ENCODE results near the gene CD247.

CD247 gene

GRCh38 chr1:167544447-167545093, 26.2 kb upstream of the CD247 start:
- H3K9me2 ChIP-seq (replicated peaks; ENCODE audit: insufficient read depth, low read length): no peaks in the 10 kb centered on the region
- no peak overlapping the region for H2AFZ ChIP-seq (ENCODE audit: low read length)
- H3K4me3 ChIP-seq (ENCODE audit: low read length): no peak overlapping the region
- H3K27me3 ChIP-seq (replicated peaks; ENCODE audit: insufficient read depth, low read length): no peaks in the 10 kb centered on the region
- no peaks in the 10 kb centered on the region; the same call in 1 of the 2 replicates for H3K36me3 ChIP-seq (replicated peaks; ENCODE audit: insufficient read depth, low read length)
- H3K9ac ChIP-seq (ENCODE audit: low read length): no peak overlapping the region
- H4K20me1 ChIP-seq (ENCODE audit: insufficient read depth, low read length): no peaks in the 10 kb centered on the region
- H3K4me1 ChIP-seq (ENCODE audit: low read length): peaks cover 35% of the 10 kb centered on the region
- DNase-seq: no peak
- H3F3A ChIP-seq (ENCODE audit: insufficient read depth, low read length): peaks cover 11% of the 10 kb centered on the region
- H3K9me3 ChIP-seq (replicated peaks; ENCODE audit: insufficient read depth, low read length): no peaks in the 10 kb centered on the region
- H3K27ac ChIP-seq (ENCODE audit: low read length): no peak overlapping the region
- H3K4me2 ChIP-seq (ENCODE audit: low read depth, low read length): no peak overlapping the region
- TF ChIP-seq EZH2 (optimal IDR thresholded peaks at IDR 0.05; ENCODE audit: low read depth, low read length) (no peak), CTCF (IDR thresholded peaks at IDR 0.05; ENCODE audit: low read length) (no peak), EZH2phosphoT487 (IDR thresholded peaks at IDR 0.05; ENCODE audit: low read length) (no peak)
- 0 out of 2 replicates have a peak, but pooled peaks cover 1% of the 10 kb centered on the region for H3K79me2 ChIP-seq (ENCODE audit: low read length)

- peaks cover 21% of the 10 kb centered on the region for H3F3A ChIP-seq (ENCODE audit: insufficient read depth, low read length)
- no peak overlapping the region for H2AFZ ChIP-seq (ENCODE audit: low read length)
- H3K27me3 ChIP-seq (replicated peaks; ENCODE audit: insufficient read depth, low read length): no peaks in the 10 kb centered on the region
- H3K36me3 ChIP-seq (replicated peaks; ENCODE audit: insufficient read depth, low read length): no peaks in the 10 kb centered on the region; the same call in 1 of the 2 replicates
- H4K20me1 ChIP-seq (ENCODE audit: insufficient read depth, low read length): no peaks in the 10 kb centered on the region
- no peak overlapping the region for H3K4me3 ChIP-seq (ENCODE audit: low read length)
- no peaks in the 10 kb centered on the region for H3K9me2 ChIP-seq (replicated peaks; ENCODE audit: insufficient read depth, low read length)
- H3K4me2 ChIP-seq (ENCODE audit: low read depth, low read length): no peak overlapping the region
- no peak overlapping the region for H3K27ac ChIP-seq (ENCODE audit: low read length)
- H3K79me2 ChIP-seq (ENCODE audit: low read length): no peaks in the 10 kb centered on the region
- no peak overlapping the region for H3K9ac ChIP-seq (ENCODE audit: low read length)
- TF ChIP-seq CTCF (IDR thresholded peaks at IDR 0.05; ENCODE audit: low read length): no peak
- TF ChIP-seq EZH2phosphoT487 (IDR thresholded peaks at IDR 0.05; ENCODE audit: low read length): no peak
- H3K9me3 ChIP-seq (replicated peaks; ENCODE audit: insufficient read depth, low read length): no peaks in the 10 kb centered on the region
- peaks cover 42% of the 10 kb centered on the region for H3K4me1 ChIP-seq (ENCODE audit: low read length)
- DNase-seq: no peak
Measured at GRCh38 chr1:167543199-167543990, 25.1 kb upstream of the CD247 start.

- TF ChIP-seq EZH2phosphoT487 (IDR thresholded peaks at IDR 0.05; ENCODE audit: low read length) (no peak), CTCF (IDR thresholded peaks at IDR 0.05; ENCODE audit: low read length) (no peak), EZH2 (optimal IDR thresholded peaks at IDR 0.05; ENCODE audit: low read depth, low read length) (no peak)
- 0 out of 2 replicates have a peak overlapping the region, but pooled peaks have one; percentile 1 for H2AFZ ChIP-seq (ENCODE audit: low read length)
- no peaks in the 10 kb centered on the region for H3K79me2 ChIP-seq (ENCODE audit: low read length)
- no peaks in the 10 kb centered on the region; the same call in 1 of the 2 replicates for H3K36me3 ChIP-seq (replicated peaks; ENCODE audit: insufficient read depth, low read length)
- peak overlapping the region; percentile 49 for H3K4me2 ChIP-seq (ENCODE audit: low read depth, low read length)
- H3K27ac ChIP-seq (ENCODE audit: low read length): peak overlapping the region; percentile 24; the same call in 1 of the 2 replicates
- H3K9me2 ChIP-seq (replicated peaks; ENCODE audit: insufficient read depth, low read length): no peaks in the 10 kb centered on the region
- peak; percentile 69 for DNase-seq
- no peaks in the 10 kb centered on the region for H4K20me1 ChIP-seq (ENCODE audit: insufficient read depth, low read length)
- H3K27me3 ChIP-seq (replicated peaks; ENCODE audit: insufficient read depth, low read length): no peaks in the 10 kb centered on the region
- H3F3A ChIP-seq (ENCODE audit: insufficient read depth, low read length): peaks cover 21% of the 10 kb centered on the region
- no peak overlapping the region for H3K9ac ChIP-seq (ENCODE audit: low read length)
- H3K4me3 ChIP-seq (ENCODE audit: low read length): no peak overlapping the region
- H3K9me3 ChIP-seq (replicated peaks; ENCODE audit: insufficient read depth, low read length): no peaks in the 10 kb centered on the region
- peaks cover 43% of the 10 kb centered on the region for H3K4me1 ChIP-seq (ENCODE audit: low read length)
Measured at GRCh38 chr1:167542109-167543032, 24.0 kb upstream of the CD247 start.
